HEK293 (cell line): ENCODE data around the gene DNMT3L.
"Not testable (repeated sequence)": the region's sequence is repeated elsewhere in the genome, so short reads cannot be mapped to it uniquely, and the experiment has no call there.

Experiments used
- CTCF ChIA-PET: fragments of 350-600 bp; formaldehyde crosslinking; extraction: SDS; loops from one replicate; lab custom pipeline; 2021; ENCODE audit warnings: antibody characterized with exemption; lab: Yijun Ruan, JAX
- POLR2A ChIA-PET: fragments of 300-600 bp; formaldehyde crosslinking; extraction: SDS; loops from one replicate; lab custom pipeline; 2020; ENCODE audit warnings: antibody characterized with exemption, inconsistent platforms; lab: Yijun Ruan, JAX
- H3K27ac ChIP-seq: fragments of 200-500 bp; sonication (Bioruptor generic); 2 replicates; pipeline ENCODE4 v1.5.1; 2014; ENCODE audit warnings: low read depth, low read length, control low read depth, inconsistent platforms; ENCODE audit errors: extremely low read depth
- H3K36me3 ChIP-seq, 2 experiments: fragments of 200-500 bp in 1 of 2; sonication (Bioruptor generic) in 1 of 2; 1 replicate in 1 of 2; 2 replicates in 1 of 2; pipeline ENCODE4 v1.5.1; 2014 to 2017; ENCODE audit warnings: inconsistent platforms in 2 of 2, low read length in 2 of 2; ENCODE audit not compliant: control insufficient read depth in 2 of 2, insufficient read depth in 1 of 2
- H3K4me1 ChIP-seq: fragments of 200-500 bp; sonication (Bioruptor generic); 2 replicates; pipeline ENCODE4 v1.5.1; 2014; ENCODE audit warnings: mild to moderate bottlenecking, low read length, inconsistent platforms; ENCODE audit not compliant: control insufficient read depth, insufficient read depth
- H3K4me3 ChIP-seq: 2 replicates; pipeline ENCODE4 v1.5.1; 2011; ENCODE audit warnings: low read depth, mild to moderate bottlenecking, control low read depth, low read length, moderate library complexity
- H3K9me3 ChIP-seq: fragments of 200-500 bp; sonication (Bioruptor generic); 2 replicates; pipeline ENCODE4 v1.5.1; 2014; ENCODE audit warnings: low read depth, low read length, inconsistent platforms; ENCODE audit not compliant: control insufficient read depth, insufficient read depth
- GLI2 ChIP-seq: fragments of 450-650 bp; formaldehyde crosslinking; IDR thresholded peaks from 2 replicates; pipeline ENCODE4; 2017; ENCODE audit warnings: missing biosample characterization, missing genetic modification characterization, low read depth, borderline replicate concordance
- IKZF3 ChIP-seq: fragments of 450-650 bp; IDR thresholded peaks from 2 replicates; pipeline ENCODE4 v1.5.0; 2018; ENCODE audit warnings: missing biosample characterization, mild to moderate bottlenecking, missing genetic modification characterization, moderate library complexity
- PRDM1 ChIP-seq: fragments of 450-650 bp; formaldehyde crosslinking; IDR thresholded peaks from 2 replicates; pipeline ENCODE4; 2016; ENCODE audit warnings: missing biosample characterization, missing genetic modification characterization
- PRDM10 ChIP-seq: fragments of 450-650 bp; formaldehyde crosslinking; IDR thresholded peaks from 2 replicates; pipeline ENCODE4 v1.5.1; 2016; ENCODE audit warnings: missing biosample characterization, missing genetic modification characterization
- REST ChIP-seq: fragments of 450-650 bp; formaldehyde crosslinking; IDR thresholded peaks from 2 replicates; pipeline ENCODE4 v1.5.1; 2016; ENCODE audit warnings: missing biosample characterization, missing genetic modification characterization
- SETDB1 ChIP-seq: IDR thresholded peaks from one replicate; pipeline ENCODE4 v1.6.1; 2017; ENCODE audit warnings: mild to moderate bottlenecking, low read length, moderate library complexity, mixed read lengths; ENCODE audit not compliant: insufficient read length
- ZBTB17 ChIP-seq: fragments of 450-650 bp; formaldehyde crosslinking; IDR thresholded peaks from 2 replicates; pipeline ENCODE4 v1.5.1; 2016; ENCODE audit warnings: missing biosample characterization, missing genetic modification characterization
- ZEB2 ChIP-seq: fragments of 450-650 bp; formaldehyde crosslinking; IDR thresholded peaks from 2 replicates; pipeline ENCODE4 v1.5.1; 2016; ENCODE audit warnings: missing biosample characterization, missing genetic modification characterization
- ZFP69B ChIP-seq: fragments of 450-650 bp; formaldehyde crosslinking; IDR thresholded peaks from 2 replicates; pipeline ENCODE4 v1.5.1; 2016; ENCODE audit warnings: missing biosample characterization, missing genetic modification characterization
- ZNF214 ChIP-seq: fragments of 450-650 bp; formaldehyde crosslinking; IDR thresholded peaks from 2 replicates; pipeline ENCODE4 v1.5.1; 2017; ENCODE audit warnings: missing biosample characterization, mild to moderate bottlenecking, missing genetic modification characterization, borderline replicate concordance
- ZNF416 ChIP-seq: fragments of 450-650 bp; formaldehyde crosslinking; IDR thresholded peaks from 2 replicates; pipeline ENCODE4 v1.5.1; 2016; ENCODE audit warnings: missing biosample characterization, missing genetic modification characterization
- ZNF501 ChIP-seq: fragments of 450-650 bp; formaldehyde crosslinking; IDR thresholded peaks from 2 replicates; pipeline ENCODE4 v1.5.1; 2016; ENCODE audit warnings: missing biosample characterization, missing genetic modification characterization
- ZNF514 ChIP-seq: fragments of 450-650 bp; formaldehyde crosslinking; IDR thresholded peaks from 2 replicates; pipeline ENCODE4 v1.5.1; 2016; ENCODE audit warnings: missing biosample characterization, missing genetic modification characterization
- ZNF600 ChIP-seq: fragments of 450-650 bp; formaldehyde crosslinking; IDR thresholded peaks from 2 replicates; pipeline ENCODE4 v1.5.1; 2016; ENCODE audit warnings: missing biosample characterization, missing genetic modification characterization
- ZNF610 ChIP-seq: fragments of 450-650 bp; formaldehyde crosslinking; IDR thresholded peaks from 2 replicates; pipeline ENCODE4 v1.5.1; 2016; ENCODE audit warnings: missing biosample characterization, missing genetic modification characterization, borderline replicate concordance
- ZNF623 ChIP-seq: fragments of 450-650 bp; formaldehyde crosslinking; IDR thresholded peaks from 2 replicates; pipeline ENCODE4 v1.5.1; 2016; ENCODE audit warnings: missing biosample characterization, missing genetic modification characterization
- ZNF639 ChIP-seq: fragments of 450-650 bp; formaldehyde crosslinking; IDR thresholded peaks from 2 replicates; pipeline ENCODE4 v1.5.1; 2016; ENCODE audit warnings: missing biosample characterization, missing genetic modification characterization
- ZNF692 ChIP-seq: fragments of 450-650 bp; formaldehyde crosslinking; IDR thresholded peaks from 2 replicates; pipeline ENCODE4 v1.5.1; 2016; ENCODE audit warnings: missing biosample characterization, missing genetic modification characterization
- ZSCAN30 ChIP-seq: fragments of 450-650 bp; IDR thresholded peaks from 2 replicates; pipeline ENCODE4 v1.5.1; 2018; ENCODE audit warnings: missing biosample characterization, mild to moderate bottlenecking, missing genetic modification characterization, moderate library complexity

Gene DNMT3L

GRCh38 chr21:44255511-44255981 is 6.2 kb downstream of the DNMT3L start (continued):
- TF ChIP-seq ZEB2 (tag by site-specific recombination): no peak
- TF ChIP-seq ZNF416 (tag by site-specific recombination): no peak
- no peak for TF ChIP-seq ZFP69B (tag by site-specific recombination)
- no peak for TF ChIP-seq ZNF623 (tag by site-specific recombination)
- no peak for TF ChIP-seq ZNF692 (tag by site-specific recombination)
- no peak for TF ChIP-seq GLI2 (tag by site-specific recombination)
- TF ChIP-seq ZSCAN30 (tag by site-specific recombination): no peak
- TF ChIP-seq PRDM1 (tag by site-specific recombination): no peak
- no peak for TF ChIP-seq ZNF501 (tag by site-specific recombination)
- no peak for TF ChIP-seq ZNF514
- TF ChIP-seq ZBTB17 (tag by site-specific recombination): 0 out of 2 replicates have a peak, but pooled peaks have one; percentile 14
- TF ChIP-seq SETDB1: no peak
- no peak for TF ChIP-seq ZNF214 (tag by site-specific recombination)
- peak; percentile 35; the same call in 1 of the 2 replicates for TF ChIP-seq ZNF600 (tag by site-specific recombination)
- no peak for TF ChIP-seq ZNF610
- no peak for TF ChIP-seq IKZF3 (tag by site-specific recombination)

GRCh38 chr21:44253832-44254710 is 7.6 kb downstream of the DNMT3L start:
- H3K4me1 ChIP-seq: no peaks in the 10 kb centered on the region
- ChIA-PET POLR2A (no interaction called here), CTCF (interaction anchor here (0.6 to 1.0 kb wide), 3 partner anchors 40 to 44 kb away, joined by 3 to 6 read pairs (median 3); no protein-coding TSS in a partner anchor)
- no peaks in the 10 kb centered on the region for H3K9me3 ChIP-seq
- H3K36me3 ChIP-seq: no peaks in the 10 kb centered on the region
- H3K27ac ChIP-seq: no peak overlapping the region
- TF ChIP-seq ZNF639 (no peak), REST (peak; percentile 65; the same call in 1 of the 2 replicates), PRDM10 (tag by site-specific recombination) (no peak)
- H3K4me3 ChIP-seq: no peak overlapping the region

GRCh38 chr21:44249204-44250037 is 12.3 kb downstream of the DNMT3L start:
- H3K27ac ChIP-seq, CTCF ChIA-PET, POLR2A ChIA-PET: not testable (repeated sequence)

More at GRCh38 chr21:44249204-44250037, 12.3 kb downstream of the DNMT3L start:
- H3K36me3 ChIP-seq, H3K4me1 ChIP-seq, H3K9me3 ChIP-seq, H3K4me3 ChIP-seq: not testable (repeated sequence)
